CD4-positive, alpha-beta T cell (primary cell): ENCODE measurements around the gene PSMD5. TPM values are rescaled to one million over a fixed set of nuclear protein-coding genes. Genes with fewer than 3 reads are reported as not detected.

ENCODE experiments used
- ATAC-seq: fragments of 200-7000 bp; cut with Tn5 transposase; one replicate; pipeline ENCODE4 v1.10.0; 2022; ENCODE audit warnings: mild to moderate bottlenecking; ENCODE audit not compliant: poor library complexity
- CTCF ChIA-PET: fragments of 350-600 bp; sonication (Branson Sonifier 250); formaldehyde crosslinking; loops from one replicate; lab custom pipeline; 2021; ENCODE audit warnings: antibody characterized with exemption, inconsistent platforms; lab: Charles Lee
- POLR2A ChIA-PET: fragments of 350-600 bp; sonication (Branson Sonifier 250); formaldehyde crosslinking; loops from one replicate; lab custom pipeline; 2021; ENCODE audit warnings: antibody characterized with exemption, inconsistent platforms; lab: Charles Lee
- DNase-seq, 14 experiments: peaks; one replicate each; pipeline ENCODE4 v3.0.0-alpha.2; 2013 to 2020; ENCODE audit warnings: mixed read lengths in 2 of 14
- H3K27ac ChIP-seq, 2 donors: one replicate each; pipeline versions ENCODE4 v1.5.1 to v1.7.0; 2013; ENCODE audit warnings: low read length in 2 of 2, low read depth in 1 of 2, mild to moderate bottlenecking in 1 of 2
- H3K27me3 ChIP-seq, 2 experiments: 1 replicate in 1 of 2; 2 replicates in 1 of 2; pipeline versions ENCODE4 v1.6.1 to v1.7.0; 2013; ENCODE audit warnings: low read length in 2 of 2, control low read depth in 1 of 2, mild to moderate bottlenecking in 1 of 2, moderate library complexity in 1 of 2; ENCODE audit not compliant: insufficient read depth in 2 of 2, control insufficient read depth in 1 of 2
- H3K36me3 ChIP-seq: one replicate; pipeline ENCODE4 v1.6.1; 2013; ENCODE audit warnings: low read length, control low read depth; ENCODE audit not compliant: insufficient read depth
- H3K4me1 ChIP-seq: one replicate; pipeline ENCODE4 v1.6.1; 2013; ENCODE audit warnings: low read length, control low read depth; ENCODE audit not compliant: insufficient read depth
- H3K4me3 ChIP-seq: one replicate; pipeline ENCODE4 v1.5.1; 2013; ENCODE audit warnings: mild to moderate bottlenecking, low read length, moderate library complexity
- H3K9me3 ChIP-seq, 2 experiments: 1 replicate in 1 of 2; 2 replicates in 1 of 2; pipeline versions ENCODE4 v1.6.1 to v1.7.0; 2013; ENCODE audit warnings: low read length in 2 of 2, mild to moderate bottlenecking in 2 of 2, control low read depth in 1 of 2, moderate library complexity in 1 of 2; ENCODE audit not compliant: control insufficient read depth in 1 of 2, insufficient read depth in 1 of 2
- H3K27ac Mint-ChIP-seq: one replicate; pipeline ENCODE4 v1.8.0; 2020; ENCODE audit warnings: mixed read lengths
- H3K27me3 Mint-ChIP-seq: one replicate; pipeline ENCODE4 v1.8.0; 2021; ENCODE audit warnings: mixed read lengths
- H3K36me3 Mint-ChIP-seq: one replicate; pipeline ENCODE4 v1.8.0; 2021; ENCODE audit warnings: low read depth, mixed read lengths
- H3K4me1 Mint-ChIP-seq: one replicate; pipeline ENCODE4 v1.8.0; 2021; ENCODE audit warnings: low read depth, mixed read lengths
- H3K4me3 Mint-ChIP-seq: one replicate; pipeline ENCODE4 v1.8.0; 2020; ENCODE audit warnings: mild to moderate bottlenecking, mixed read lengths
- H3K9me3 Mint-ChIP-seq: one replicate; pipeline ENCODE4 v1.8.0; 2020; ENCODE audit warnings: mixed read lengths
- intact Hi-C, 2 experiments: fragments of 100-400 bp; cut with DNase I in 1 of 2; cut with micrococcal nuclease in 1 of 2; formaldehyde crosslinking; loops; one replicate each; pipeline versions ENCODE4 v1.15.1 to v1.9.0; 2023 to 2025; cut with DNase I, micrococcal nuclease
- total RNA-seq, 174 experiments: library from RNA in 2 of 174; stranded (reverse) in 2 of 174; gene quantifications; one replicate each; pipeline ENCODE4 v1.2.3 and lab custom pipeline; 2021 to 2026
- TF ChIP-seq, protein P1 (sequence below): fragments of 200-600 bp; IDR thresholded peaks from one replicate; pipeline ENCODE4 v1.8.0; 2022; ENCODE audit warnings: antibody characterized with exemption, mild to moderate bottlenecking

PSMD5 gene
- total RNA-seq, 2 experiments from 2014 or later: 35.4 to 44.3 TPM

DNA sequence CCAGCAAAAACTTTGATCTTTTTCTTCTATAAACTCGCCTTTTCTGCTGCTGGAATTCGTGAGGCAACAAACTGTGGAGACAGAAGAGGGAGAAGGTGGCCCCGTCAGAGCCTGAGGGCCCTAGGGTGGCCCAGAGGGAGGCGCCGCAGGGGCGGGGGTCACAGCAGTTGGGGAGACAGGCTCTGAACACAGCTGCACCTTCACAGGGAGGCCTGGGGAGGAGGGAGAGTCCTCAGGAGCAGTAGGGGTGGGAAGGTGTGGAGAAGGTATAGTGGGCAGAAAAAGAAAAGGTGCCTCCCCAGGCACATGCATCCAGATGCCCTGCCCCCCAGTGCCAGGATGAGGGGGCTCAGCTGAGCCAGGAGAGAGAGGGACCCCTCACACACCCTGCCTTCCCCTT lies 19.2 kb upstream of the PSMD5 start:
- no peaks in the 10 kb centered on the region for H3K4me1 Mint-ChIP-seq
- TF ChIP-seq, protein P1, sequence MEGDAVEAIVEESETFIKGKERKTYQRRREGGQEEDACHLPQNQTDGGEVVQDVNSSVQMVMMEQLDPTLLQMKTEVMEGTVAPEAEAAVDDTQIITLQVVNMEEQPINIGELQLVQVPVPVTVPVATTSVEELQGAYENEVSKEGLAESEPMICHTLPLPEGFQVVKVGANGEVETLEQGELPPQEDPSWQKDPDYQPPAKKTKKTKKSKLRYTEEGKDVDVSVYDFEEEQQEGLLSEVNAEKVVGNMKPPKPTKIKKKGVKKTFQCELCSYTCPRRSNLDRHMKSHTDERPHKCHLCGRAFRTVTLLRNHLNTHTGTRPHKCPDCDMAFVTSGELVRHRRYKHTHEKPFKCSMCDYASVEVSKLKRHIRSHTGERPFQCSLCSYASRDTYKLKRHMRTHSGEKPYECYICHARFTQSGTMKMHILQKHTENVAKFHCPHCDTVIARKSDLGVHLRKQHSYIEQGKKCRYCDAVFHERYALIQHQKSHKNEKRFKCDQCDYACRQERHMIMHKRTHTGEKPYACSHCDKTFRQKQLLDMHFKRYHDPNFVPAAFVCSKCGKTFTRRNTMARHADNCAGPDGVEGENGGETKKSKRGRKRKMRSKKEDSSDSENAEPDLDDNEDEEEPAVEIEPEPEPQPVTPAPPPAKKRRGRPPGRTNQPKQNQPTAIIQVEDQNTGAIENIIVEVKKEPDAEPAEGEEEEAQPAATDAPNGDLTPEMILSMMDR: no peak
- H3K27ac Mint-ChIP-seq: no peak overlapping the region
- peaks cover 99% of the 10 kb centered on the region for H3K36me3 ChIP-seq
- ATAC-seq: no peak
- CTCF ChIA-PET: no interaction called here
- intact Hi-C loops: no loop called here
- H3K4me3 Mint-ChIP-seq: no peak overlapping the region
- no peaks in the 10 kb centered on the region for H3K9me3 Mint-ChIP-seq
- H3K4me3 ChIP-seq: no peak overlapping the region
- H3K27me3 ChIP-seq: no peaks in the 10 kb centered on the region
- POLR2A ChIA-PET: no interaction called here
- H3K36me3 Mint-ChIP-seq: peaks cover 86% of the 10 kb centered on the region
- DNase-seq: no peak
- no peaks in the 10 kb centered on the region for H3K27me3 Mint-ChIP-seq
- H3K9me3 ChIP-seq: no peaks in the 10 kb centered on the region
- H3K27ac ChIP-seq: no peak overlapping the region
- H3K4me1 ChIP-seq: no peaks in the 10 kb centered on the region

GRCh38 chr9:120860083-120860482 lies 17.4 kb upstream of the PSMD5 start:
- ChIA-PET POLR2A (interaction anchor here (1.3 kb wide), 1 partner anchor 30 kb away, joined by 4 read pairs; no protein-coding TSS in a partner anchor), CTCF (no interaction called here)
- Mint-ChIP-seq H3K9me3 (no peaks in the 10 kb centered on the region), H3K27me3 (no peaks in the 10 kb centered on the region), H3K4me3 (no peak overlapping the region), H3K4me1 (no peaks in the 10 kb centered on the region), H3K36me3 (peaks cover 82% of the 10 kb centered on the region), H3K27ac (no peak overlapping the region)
- H3K4me1 ChIP-seq: no peaks in the 10 kb centered on the region
- DNase-seq (no peak), ATAC-seq (no peak)
- no peaks in the 10 kb centered on the region for H3K9me3 ChIP-seq
- TF ChIP-seq, protein P1: no peak
- H3K27me3 ChIP-seq: no peaks in the 10 kb centered on the region
- H3K27ac ChIP-seq: no peak overlapping the region
- H3K36me3 ChIP-seq: peaks cover 90% of the 10 kb centered on the region
- H3K4me3 ChIP-seq: no peak overlapping the region
- intact Hi-C loops: no loop called here

GRCh38 chr9:120859361-120859760 lies 16.6 kb upstream of the PSMD5 start:
- no peak overlapping the region for H3K27ac Mint-ChIP-seq
- H3K4me1 Mint-ChIP-seq: peaks cover 4% of the 10 kb centered on the region
- TF ChIP-seq, protein P1: no peak
- Histone ChIP-seq H3K36me3 (peaks cover 90% of the 10 kb centered on the region), H3K9me3 (no peaks in the 10 kb centered on the region), H3K27me3 (no peaks in the 10 kb centered on the region), H3K27ac (no peak overlapping the region), H3K4me1 (no peaks in the 10 kb centered on the region), H3K4me3 (no peak overlapping the region)
- H3K36me3 Mint-ChIP-seq: peaks cover 88% of the 10 kb centered on the region
- no peaks in the 10 kb centered on the region for H3K9me3 Mint-ChIP-seq
- CTCF ChIA-PET: no interaction called here
- DNase-seq: no peak
- ATAC-seq: no peak
- H3K4me3 Mint-ChIP-seq: no peak overlapping the region
- no peaks in the 10 kb centered on the region for H3K27me3 Mint-ChIP-seq
- POLR2A ChIA-PET: interaction anchor here (1.3 to 1.5 kb wide), 2 partner anchors 31 to 66 kb away, joined by 3 to 4 read pairs; partner anchors contain the start of gene FBXW2
- intact Hi-C loops: no loop called here
